Measurements from ENCODE around the gene TREX2. TPM values are rescaled to one million over a fixed set of nuclear protein-coding genes. Genes with fewer than 3 reads are reported as not detected.

Gene TREX2
- total RNA-seq, 1 experiment from 2014 or later, result not detected

GRCh38 chrX:153435845-153436244 is 10.0 kb downstream of the TREX2 start:
- no peak for DNase-seq (ENCODE audit: low read depth)

- no peak for DNase-seq (ENCODE audit: low read depth)
Measured at GRCh38 chrX:153434801-153435200, 11.1 kb downstream of the TREX2 start.

GRCh38 chrX:153433781-153434285 is 12.0 kb downstream of the TREX2 start:
- no peak for DNase-seq (ENCODE audit: low read depth)

- no peak for DNase-seq (ENCODE audit: low read depth)
Measured at GRCh38 chrX:153433161-153433680, 12.6 kb downstream of the TREX2 start.

GRCh38 chrX:153430796-153431195 is 15.1 kb downstream of the TREX2 start:
- no peak for DNase-seq (ENCODE audit: low read depth)

- DNase-seq (ENCODE audit: low read depth), result no peak
Measured at GRCh38 chrX:153426204-153426603, 19.7 kb downstream of the TREX2 start.

- no peak for DNase-seq (ENCODE audit: low read depth)
Measured at GRCh38 chrX:153423652-153424051, 22.2 kb downstream of the TREX2 start.

GRCh38 chrX:153421856-153422255 is 24.0 kb downstream of the TREX2 start:
- DNase-seq (ENCODE audit: low read depth), result no peak

- no peak for DNase-seq (ENCODE audit: low read depth)
Measured at GRCh38 chrX:153420851-153421599, 24.8 kb downstream of the TREX2 start.

- DNase-seq (ENCODE audit: low read depth), result no peak
Measured at GRCh38 chrX:153417637-153418036, 28.2 kb downstream of the TREX2 start.

GRCh38 chrX:153416781-153417450 is 28.9 kb downstream of the TREX2 start:
- DNase-seq (ENCODE audit: low read depth), result no peak

GRCh38 chrX:153414856-153415510 is 30.9 kb downstream of the TREX2 start:
- DNase-seq (ENCODE audit: low read depth), result no peak

- no peak for DNase-seq (ENCODE audit: low read depth)
Measured at GRCh38 chrX:153413731-153414130, 32.1 kb downstream of the TREX2 start.

GRCh38 chrX:153412746-153413720 is 32.8 kb downstream of the TREX2 start:
- DNase-seq (ENCODE audit: low read depth), result no peak

GRCh38 chrX:153411988-153412574 is 33.8 kb downstream of the TREX2 start:
- no peak for DNase-seq (ENCODE audit: low read depth)

GRCh38 chrX:153411255-153411987 is 34.4 kb downstream of the TREX2 start, which contains the start of gene ZFP92:
Gene ZFP92 (plus strand): TSS chrX:153411472. CDS start chrX:153418323, 6,851 bp downstream.
- DNase-seq (ENCODE audit: low read depth), result no peak

GRCh38 chrX:153410888-153411254 is 35.0 kb downstream of the TREX2 start:
- no peak for DNase-seq (ENCODE audit: low read depth)

GRCh38 chrX:153410373-153410772 is 35.5 kb downstream of the TREX2 start:
- no peak for DNase-seq (ENCODE audit: low read depth)

- DNase-seq (ENCODE audit: low read depth), result no peak
Measured at GRCh38 chrX:153409414-153410101, 36.3 kb downstream of the TREX2 start.

All from RPMI7951 (cell line).